HEK293 (cell line): ENCODE results near the gene RCC1.
"Not testable (repeated sequence)": the region's sequence is repeated elsewhere in the genome, so short reads cannot be mapped to it uniquely, and the experiment has no call there.

Source experiments
- CTCF ChIA-PET: fragments of 350-600 bp; formaldehyde crosslinking; extraction: SDS; loops from one replicate; lab custom pipeline; 2021; ENCODE audit warnings: antibody characterized with exemption; lab: Yijun Ruan, JAX
- POLR2A ChIA-PET: fragments of 300-600 bp; formaldehyde crosslinking; extraction: SDS; loops from one replicate; lab custom pipeline; 2020; ENCODE audit warnings: antibody characterized with exemption, inconsistent platforms; lab: Yijun Ruan, JAX
- H3K27ac ChIP-seq: fragments of 200-500 bp; sonication (Bioruptor generic); 2 replicates; pipeline ENCODE4 v1.5.1; 2014; ENCODE audit warnings: low read depth, low read length, control low read depth, inconsistent platforms; ENCODE audit errors: extremely low read depth
- H3K36me3 ChIP-seq, 2 experiments: fragments of 200-500 bp in 1 of 2; sonication (Bioruptor generic) in 1 of 2; 1 replicate in 1 of 2; 2 replicates in 1 of 2; pipeline ENCODE4 v1.5.1; 2014 to 2017; ENCODE audit warnings: inconsistent platforms in 2 of 2, low read length in 2 of 2; ENCODE audit not compliant: control insufficient read depth in 2 of 2, insufficient read depth in 1 of 2
- H3K4me1 ChIP-seq: fragments of 200-500 bp; sonication (Bioruptor generic); 2 replicates; pipeline ENCODE4 v1.5.1; 2014; ENCODE audit warnings: mild to moderate bottlenecking, low read length, inconsistent platforms; ENCODE audit not compliant: control insufficient read depth, insufficient read depth
- H3K4me3 ChIP-seq: 2 replicates; pipeline ENCODE4 v1.5.1; 2011; ENCODE audit warnings: low read depth, mild to moderate bottlenecking, control low read depth, low read length, moderate library complexity
- H3K9me3 ChIP-seq: fragments of 200-500 bp; sonication (Bioruptor generic); 2 replicates; pipeline ENCODE4 v1.5.1; 2014; ENCODE audit warnings: low read depth, low read length, inconsistent platforms; ENCODE audit not compliant: control insufficient read depth, insufficient read depth
- BCL11B ChIP-seq: fragments of 450-650 bp; formaldehyde crosslinking; IDR thresholded peaks from 2 replicates; pipeline ENCODE4 v1.5.1; 2016; ENCODE audit warnings: low read depth, missing biosample characterization, missing genetic modification characterization
- HIC1 ChIP-seq: fragments of 450-650 bp; formaldehyde crosslinking; IDR thresholded peaks from 2 replicates; pipeline ENCODE4 v1.5.1; 2016; ENCODE audit warnings: missing biosample characterization, missing genetic modification characterization
- HOXC10 ChIP-seq: sonication (generic); formaldehyde crosslinking; IDR thresholded peaks from 2 replicates; pipeline ENCODE4 v1.8.1; 2023; ENCODE audit warnings: mild to moderate bottlenecking, missing genetic modification reagents
- KLF16 ChIP-seq: fragments of 450-650 bp; formaldehyde crosslinking; IDR thresholded peaks from 2 replicates; pipeline ENCODE4 v1.5.1; 2017; ENCODE audit warnings: missing biosample characterization, missing genetic modification characterization
- MEIS1 ChIP-seq: sonication (generic); formaldehyde crosslinking; IDR thresholded peaks from 2 replicates; pipeline ENCODE4 v1.8.1; 2022; ENCODE audit warnings: missing genetic modification reagents, mild to moderate bottlenecking, borderline replicate concordance
- PRDM10 ChIP-seq: fragments of 450-650 bp; formaldehyde crosslinking; IDR thresholded peaks from 2 replicates; pipeline ENCODE4 v1.5.1; 2016; ENCODE audit warnings: missing biosample characterization, missing genetic modification characterization
- RBAK ChIP-seq: fragments of 450-650 bp; formaldehyde crosslinking; IDR thresholded peaks from 2 replicates; pipeline ENCODE4 v1.5.1; 2016; ENCODE audit warnings: missing biosample characterization, missing genetic modification characterization
- SCRT1 ChIP-seq: fragments of 450-650 bp; formaldehyde crosslinking; IDR thresholded peaks from 2 replicates; pipeline ENCODE4 v1.5.1; 2016; ENCODE audit warnings: missing biosample characterization, missing genetic modification characterization, borderline replicate concordance
- TRIM28 ChIP-seq: IDR thresholded peaks from 2 replicates; pipeline ENCODE4 v1.6.1; 2011; ENCODE audit warnings: low read length, control low read depth, borderline replicate concordance
- WT1 ChIP-seq: fragments of 450-650 bp; formaldehyde crosslinking; IDR thresholded peaks from 2 replicates; pipeline ENCODE4 v1.5.1; 2016; ENCODE audit warnings: missing biosample characterization, missing genetic modification characterization
- ZNF223 ChIP-seq: fragments of 450-650 bp; formaldehyde crosslinking; IDR thresholded peaks from 2 replicates; pipeline ENCODE4 v1.5.1; 2016; ENCODE audit warnings: missing biosample characterization, missing genetic modification characterization
- ZNF449 ChIP-seq: fragments of 450-650 bp; formaldehyde crosslinking; IDR thresholded peaks from 2 replicates; pipeline ENCODE4 v1.5.1; 2017; ENCODE audit warnings: missing biosample characterization, mild to moderate bottlenecking, missing genetic modification characterization, moderate library complexity
- ZNF600 ChIP-seq: fragments of 450-650 bp; formaldehyde crosslinking; IDR thresholded peaks from 2 replicates; pipeline ENCODE4 v1.5.1; 2016; ENCODE audit warnings: missing biosample characterization, missing genetic modification characterization
- ZNF654 ChIP-seq: fragments of 450-650 bp; formaldehyde crosslinking; IDR thresholded peaks from 2 replicates; pipeline ENCODE4 v1.5.1; 2016; ENCODE audit warnings: low read depth, missing biosample characterization, missing genetic modification characterization
- ZNF664 ChIP-seq: fragments of 450-650 bp; formaldehyde crosslinking; IDR thresholded peaks from 2 replicates; pipeline ENCODE4 v1.5.1; 2016; ENCODE audit warnings: missing biosample characterization, missing genetic modification characterization
- ZSCAN16 ChIP-seq: fragments of 450-650 bp; formaldehyde crosslinking; IDR thresholded peaks from 2 replicates; pipeline ENCODE4 v1.5.1; 2016; ENCODE audit warnings: missing biosample characterization, missing genetic modification characterization

The RCC1 gene

GRCh38 chr1:28512058-28512611, 6.3 kb downstream of the RCC1 start:
- no peaks in the 10 kb centered on the region; the same call in 1 of the 2 replicates for H3K4me1 ChIP-seq
- H3K9me3 ChIP-seq: no peaks in the 10 kb centered on the region
- ChIA-PET POLR2A (interaction anchor here (0.7 to 3.4 kb wide), 4 partner anchors 10 to 746 kb away, joined by 3 to 32 read pairs (median 4); no protein-coding TSS in a partner anchor), CTCF (no interaction called here)
- H3K36me3 ChIP-seq: peaks cover 15 to 73% of the 10 kb centered on the region in 2 experiments; a peak in 2 of 3 replicates
- H3K4me3 ChIP-seq: no peak overlapping the region
- no peak for TF ChIP-seq HOXC10 (CRISPR knock-in tag)
- no peak for TF ChIP-seq WT1 (tag by site-specific recombination)
- TF ChIP-seq ZSCAN16 (tag by site-specific recombination): no peak
- TF ChIP-seq ZNF449 (tag by site-specific recombination): no peak
- TF ChIP-seq MEIS1 (CRISPR knock-in tag): no peak
- TF ChIP-seq ZNF600 (tag by site-specific recombination): no peak
- no peak for TF ChIP-seq TRIM28
- no peak for TF ChIP-seq RBAK
- no peak for TF ChIP-seq ZNF664
- no peak for TF ChIP-seq SCRT1 (tag by site-specific recombination)
- TF ChIP-seq PRDM10 (tag by site-specific recombination): no peak
- TF ChIP-seq HIC1 (tag by site-specific recombination): no peak
- TF ChIP-seq ZNF223: no peak
- no peak for TF ChIP-seq ZNF654 (tag by site-specific recombination)
- no peak overlapping the region for H3K27ac ChIP-seq

DNA sequence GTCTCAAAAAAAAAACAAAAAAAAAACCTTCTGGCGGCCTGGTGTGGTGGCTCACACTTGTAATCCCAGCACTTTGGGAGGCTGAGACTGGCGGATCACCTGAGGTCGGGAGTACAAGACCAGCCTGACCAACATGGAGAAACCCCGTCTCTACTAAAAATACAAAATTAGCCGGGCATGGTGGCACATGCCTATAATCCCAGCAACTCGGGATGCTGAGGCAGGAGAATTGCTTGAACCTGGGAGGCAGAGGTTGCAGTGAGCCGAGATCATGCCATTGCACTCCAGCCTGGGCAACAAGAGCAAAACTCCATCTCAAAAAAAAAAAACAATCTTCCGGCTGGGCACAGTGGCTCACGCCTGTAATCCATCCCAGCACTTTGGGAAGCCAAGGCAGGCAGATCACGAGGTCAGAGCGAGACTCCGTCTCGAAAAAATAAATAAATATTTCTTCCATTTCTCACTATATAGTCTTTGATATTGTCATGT, 8.6 kb downstream of the RCC1 start:
- H3K4me3 ChIP-seq, H3K9me3 ChIP-seq, H3K27ac ChIP-seq, CTCF ChIA-PET, H3K4me1 ChIP-seq: not testable (repeated sequence)
- POLR2A ChIA-PET: interaction anchor here (0.7 to 5.7 kb wide), 5 partner anchors 8 to 266 kb away, joined by 3 to 34 read pairs (median 30); partner anchors contain the start of gene RCC1
- TF ChIP-seq KLF16 (tag by site-specific recombination) (0 out of 2 replicates have a peak, but pooled peaks have one; percentile 11), ZNF600 (tag by site-specific recombination) (peak; percentile 84), BCL11B (0 out of 2 replicates have a peak, but pooled peaks have one; percentile 24)
- peaks cover 5 to 50% of the 10 kb centered on the region in 2 experiments; a peak in 2 of 3 replicates for H3K36me3 ChIP-seq
